ENCODE data around the gene FNBP1L. TPM values are rescaled to one million over a fixed set of nuclear protein-coding genes. Genes with fewer than 3 reads are reported as not detected.

FNBP1L gene
- total and polyA plus RNA-seq, 9 of the 15 experiments (the other 6 are each of a cell fraction or from before 2014, with no cell fraction given): 1.4 to 6.9 (median 5.9) TPM

- ChIA-PET CTCF (ENCODE audit: low intra/inter-chr PET ratio) (no interaction called here), POLR2A (interaction anchor here (0.6 to 1.3 kb wide), 2 partner anchors 14 to 440 kb away, joined by 3 to 4 read pairs; no protein-coding TSS in a partner anchor)
- Histone ChIP-seq H4K20me1 (replicated peaks; ENCODE audit: control insufficient read depth, insufficient read depth, low read length) (no peaks in the 10 kb centered on the region), H3K9me3 (replicated peaks; ENCODE audit: control insufficient read depth, insufficient read depth, low read depth, low read length) (no peaks in the 10 kb centered on the region), H3K27ac (ENCODE audit: extremely low read depth, low read depth, low read length) (no peak overlapping the region), H3K27me3 (ENCODE audit: control insufficient read depth in 2 of 2, insufficient read depth in 2 of 2, low read length in 2 of 2) (no peaks in the 10 kb centered on the region), H3K79me2 (ENCODE audit: control insufficient read depth, insufficient read depth, low read length) (no peaks in the 10 kb centered on the region), H3K4me3 (no peak overlapping the region), H3K9ac (ENCODE audit: insufficient read depth in 1 of 2, low read depth in 2 of 2, low read length in 2 of 2) (no peak overlapping the region), H3K4me1 (replicated peaks in 1 of 2; ENCODE audit: control insufficient read depth in 2 of 2, insufficient read depth in 2 of 2, low read length in 2 of 2) (peaks cover 0 to 8% of the 10 kb centered on the region in 2 experiments; a peak in 2 of 5 replicates), H2AFZ (ENCODE audit: low read depth, low read length) (no peak overlapping the region), H3K4me2 (ENCODE audit: insufficient read depth, low read length) (no peak overlapping the region; the same call in 1 of the 2 replicates), H3K9me1 (ENCODE audit: control insufficient read depth, insufficient read depth, low read length) (no peaks in the 10 kb centered on the region), H3K36me3 (ENCODE audit: control insufficient read depth, insufficient read depth, low read length) (no peaks in the 10 kb centered on the region)
- in situ Hi-C loops (cut with MboI) (no loop called here), intact Hi-C loops (cut with micrococcal nuclease) (no loop called here)
- no TSS peak for BruUV-seq (replicated peaks)
- TF ChIP-seq EZH2 (IDR thresholded peaks at IDR 0.05; ENCODE audit: borderline replicate concordance, low read depth, low read length): no peak
- TF ChIP-seq THRA (IDR thresholded peaks at IDR 0.05): no peak
- TF ChIP-seq NR2C2 (CRISPR knock-in tag; IDR thresholded peaks at IDR 0.05): no peak
- no peak for TF ChIP-seq NR2C2 (tag; IDR thresholded peaks at IDR 0.05)
- TF ChIP-seq STAT5A (IDR thresholded peaks at IDR 0.05; ENCODE audit: borderline replicate concordance, low read length): no peak
- no peak for TF ChIP-seq ZFP30 (CRISPR knock-in tag; IDR thresholded peaks at IDR 0.05; ENCODE audit: borderline replicate concordance)
- no peak for TF ChIP-seq HLTF (IDR thresholded peaks at IDR 0.05)
- TF ChIP-seq KLF13 (tag; IDR thresholded peaks at IDR 0.05; ENCODE audit: borderline replicate concordance, low read depth): no peak
- TF ChIP-seq ILF3 (IDR thresholded peaks at IDR 0.05; ENCODE audit: borderline replicate concordance): no peak
- TF ChIP-seq ZFP36 (IDR thresholded peaks at IDR 0.05; ENCODE audit: low read depth, low read length, partially characterized antibody): no peak
- TF ChIP-seq ZSCAN32 (CRISPR knock-in tag; IDR thresholded peaks at IDR 0.05): no peak
- TF ChIP-seq CBX8 (IDR thresholded peaks at IDR 0.05; ENCODE audit: borderline replicate concordance, extremely low read depth, low read depth, low read length, poor library complexity, severe bottlenecking): no peak
- no peak for TF ChIP-seq FOXP1 (CRISPR knock-in tag; IDR thresholded peaks at IDR 0.05)
- TF ChIP-seq ZNF121 (CRISPR knock-in tag; conservative IDR thresholded peaks at IDR 0.05): no peak
- TF ChIP-seq ZNF232 (CRISPR knock-in tag; IDR thresholded peaks at IDR 0.05): no peak
- TF ChIP-seq GTF2A2 (tag; IDR thresholded peaks at IDR 0.05): no peak
- TF ChIP-seq RFX7 (CRISPR knock-in tag; IDR thresholded peaks at IDR 0.05): no peak
- no peak for TF ChIP-seq KAT2B (IDR thresholded peaks at IDR 0.05; ENCODE audit: low read depth, low read length)
- no peak for TF ChIP-seq GTF2F1 (IDR thresholded peaks at IDR 0.05; ENCODE audit: low read depth, low read length)
- no peak for TF ChIP-seq NFIX (CRISPR knock-in tag; IDR thresholded peaks at IDR 0.05; ENCODE audit: low read depth)
- ATAC-seq (no peak), DNase-seq (ENCODE audit: extremely low read depth in 1 of 4, low spot score in 3 of 4) (no peak), FAIRE-seq (no peak)
These were observed 70.6 kb downstream of the FNBP1L start for GRCh38 chr1:93518516-93518915.
